A204.1 (cell line): Measurements from ENCODE around the gene PALB2.
"Not testable (repeated sequence)": the region's sequence is repeated elsewhere in the genome, so short reads cannot be mapped to it uniquely, and the experiment has no call there.

Source experiments
- FAIRE-seq: peaks from 2 replicates; lab custom pipeline; 2012; peaks lifted over from hg19 to GRCh38; lab: Jason Lieb, UNC

PALB2 gene

DNA sequence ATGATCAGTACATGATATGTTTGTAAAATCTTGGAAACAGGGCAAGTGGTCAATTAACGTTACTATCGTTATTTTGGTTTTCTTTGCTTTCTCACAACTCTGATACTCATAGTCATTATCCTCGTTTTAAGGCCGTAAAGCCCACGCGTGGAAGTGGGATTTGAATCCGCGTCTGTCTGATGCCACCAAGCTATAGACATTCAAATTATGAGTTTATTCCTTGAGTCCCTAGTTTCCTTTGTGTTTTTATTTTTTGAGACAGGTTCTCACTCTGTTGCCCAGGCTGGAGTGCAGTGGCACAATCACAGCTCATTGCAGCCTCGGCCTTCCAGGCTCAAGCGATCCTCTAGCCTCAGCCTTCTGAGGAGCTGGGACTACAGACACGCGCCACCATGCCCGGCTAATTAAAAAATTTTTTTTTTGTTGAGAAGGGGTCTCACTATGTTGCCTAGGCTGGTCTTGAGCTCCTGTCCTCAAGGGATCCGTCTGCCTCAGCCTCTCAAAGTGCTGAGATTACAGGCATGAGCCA is 1.2 kb upstream of the PALB2 start:
- FAIRE-seq = no peak

DNA sequence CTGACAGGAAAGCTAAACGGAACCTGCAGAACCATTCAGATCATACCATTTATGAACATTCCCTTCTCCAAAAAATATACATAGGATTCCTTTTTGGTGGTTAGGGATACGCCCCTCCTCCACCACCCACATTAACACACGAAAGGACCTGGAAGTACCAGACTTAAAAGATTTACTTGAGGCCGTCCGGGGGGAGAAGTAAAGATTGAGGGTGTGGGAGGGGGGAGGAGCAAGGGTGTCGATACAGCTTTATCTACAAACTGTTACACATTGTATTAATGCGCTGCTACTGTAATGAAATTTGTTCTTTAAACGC is 537 bp downstream of the PALB2 start:
- FAIRE-seq = no peak

DNA sequence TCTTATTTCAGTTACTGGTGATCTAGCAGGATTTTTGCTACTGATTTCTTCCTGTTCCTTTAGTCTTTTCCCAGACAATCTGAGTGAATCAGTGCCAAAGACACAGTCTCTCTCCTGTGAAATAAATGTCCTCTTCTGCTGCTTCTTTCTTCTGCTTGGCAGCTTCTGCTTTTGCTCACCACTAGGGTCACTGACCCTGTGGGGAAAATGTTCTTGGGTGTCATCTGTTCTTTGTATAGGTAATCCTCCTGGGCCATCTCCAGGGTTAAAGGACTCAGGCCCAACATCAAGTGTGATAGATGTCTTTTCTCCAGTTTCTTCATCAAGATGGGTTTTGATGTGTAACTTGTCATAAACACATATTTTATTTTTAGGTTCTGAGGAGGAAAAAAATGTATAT is 5.2 kb downstream of the PALB2 start:
- FAIRE-seq = no peak

DNA sequence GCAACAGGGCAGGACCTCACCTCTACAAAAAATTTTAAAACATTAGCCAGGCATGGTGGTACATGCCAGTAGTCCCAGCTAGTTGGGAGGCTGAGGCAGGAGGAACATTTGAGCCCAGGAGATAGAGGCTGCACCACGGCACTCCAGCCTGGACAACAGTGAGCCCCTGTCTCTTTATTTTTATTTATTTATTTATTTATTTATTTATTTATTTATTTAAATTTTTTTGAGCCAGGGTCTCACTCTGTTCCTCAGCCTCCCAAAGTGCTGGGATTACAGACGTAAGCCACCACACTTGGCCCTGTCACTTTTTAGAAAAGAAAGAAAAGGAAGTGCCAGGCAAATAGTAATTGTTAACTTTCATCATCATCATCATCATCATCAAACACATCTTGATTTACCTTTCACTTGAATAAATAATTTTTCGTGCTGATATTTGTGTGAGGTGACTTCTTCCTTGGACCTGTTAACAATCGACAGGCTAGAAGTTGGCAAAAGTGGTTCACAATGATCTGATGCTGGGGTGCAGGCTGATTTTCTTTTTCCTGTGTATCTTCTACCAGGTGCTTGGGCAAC is 6.6 kb downstream of the PALB2 start:
- FAIRE-seq = no peak

DNA sequence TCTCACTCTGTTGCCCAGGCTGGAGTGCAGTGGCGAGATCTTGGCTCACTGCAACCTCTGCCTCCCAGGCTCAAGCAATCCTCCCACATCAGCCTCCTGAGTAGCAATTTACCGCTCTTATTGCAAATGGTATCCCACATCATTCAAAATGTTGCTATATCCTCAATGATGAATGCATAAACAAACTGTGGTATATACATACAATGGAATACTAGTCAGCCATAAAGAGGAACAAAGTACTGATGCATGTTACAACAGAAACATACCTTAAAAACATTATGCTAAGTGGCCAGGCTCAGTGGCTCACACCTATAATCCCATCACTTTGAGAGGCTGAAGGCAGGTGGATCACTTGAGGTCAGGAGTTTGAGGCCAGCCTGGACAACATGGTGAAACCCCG is 9.2 kb downstream of the PALB2 start:
- not testable (repeated sequence) for FAIRE-seq

DNA sequence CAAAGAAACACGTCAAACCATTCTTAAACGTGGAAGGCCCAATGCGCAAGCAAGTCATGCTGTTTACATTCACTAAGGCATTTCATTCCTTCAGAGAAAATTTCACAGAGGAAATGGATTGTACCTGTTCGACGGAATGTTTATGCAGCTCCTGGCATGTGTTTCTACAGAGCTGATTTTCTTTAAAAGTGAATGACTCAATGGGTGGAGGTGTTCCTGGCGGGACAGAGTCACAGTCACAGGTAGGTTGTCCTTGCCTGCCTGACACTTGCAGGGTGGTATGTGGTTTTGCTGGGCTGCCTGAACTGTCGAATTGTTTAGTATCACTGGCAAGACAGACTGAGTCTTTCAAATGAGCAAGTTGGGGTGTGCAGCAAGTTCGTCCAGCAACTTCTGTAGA is 11.6 kb downstream of the PALB2 start:
- no peak for FAIRE-seq

DNA sequence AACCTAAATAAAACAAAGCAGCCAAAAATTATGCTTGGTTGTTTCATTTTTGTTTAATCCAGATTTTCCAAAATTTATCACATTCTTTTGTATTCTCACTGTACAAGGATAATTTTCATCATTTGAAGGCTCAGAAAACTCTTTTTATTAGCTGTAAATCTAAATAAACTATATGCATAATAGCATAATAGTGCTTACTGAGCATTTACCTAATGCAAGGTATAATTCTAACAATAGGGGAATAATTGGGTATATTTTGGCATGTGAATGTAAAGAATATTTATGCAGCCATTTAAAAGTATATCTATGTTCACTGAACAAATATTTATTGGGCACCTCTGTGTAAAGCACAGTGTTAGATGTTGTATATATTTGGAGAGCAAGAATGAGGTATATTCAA is 17.0 kb downstream of the PALB2 start:
- FAIRE-seq = no peak

DNA sequence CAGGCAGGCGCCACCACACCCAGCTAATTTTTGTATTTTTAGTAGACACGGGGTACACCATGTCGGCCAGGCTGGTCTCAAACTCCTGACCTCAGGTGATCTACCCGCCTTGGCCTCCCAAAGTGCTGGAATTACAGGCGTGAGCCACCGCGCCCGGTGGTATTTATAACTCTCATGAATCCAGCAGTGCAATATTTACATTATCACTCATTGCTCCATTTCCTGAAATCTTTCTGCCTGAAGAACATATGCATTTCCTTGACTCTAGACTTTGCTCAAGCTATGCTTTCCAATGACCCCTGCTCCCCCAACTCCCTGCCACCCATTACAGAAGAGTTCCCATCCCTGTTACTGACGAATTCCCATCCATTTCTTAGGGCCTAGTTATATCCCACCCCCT is 25.3 kb downstream of the PALB2 start:
- no peak for FAIRE-seq

DNA sequence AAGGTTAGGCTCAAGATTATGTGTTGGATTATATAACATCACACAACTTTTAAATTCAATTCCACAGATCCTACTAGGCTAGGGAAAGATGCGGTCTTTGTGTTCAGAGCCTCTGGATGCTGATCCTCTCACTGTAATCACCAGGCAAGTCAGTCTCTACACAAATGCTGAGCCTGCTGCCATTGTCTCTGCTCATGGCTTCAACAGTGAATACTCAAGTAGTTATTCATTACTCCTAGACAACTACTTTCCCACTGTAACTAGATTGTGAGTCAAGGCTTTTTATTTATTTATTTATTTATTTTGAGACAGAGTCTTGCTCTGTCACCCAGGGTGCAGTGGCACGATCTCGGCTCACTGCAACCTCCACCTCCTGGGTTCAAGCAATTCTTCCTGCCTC is 29.2 kb downstream of the PALB2 start:
- FAIRE-seq = no peak

DNA sequence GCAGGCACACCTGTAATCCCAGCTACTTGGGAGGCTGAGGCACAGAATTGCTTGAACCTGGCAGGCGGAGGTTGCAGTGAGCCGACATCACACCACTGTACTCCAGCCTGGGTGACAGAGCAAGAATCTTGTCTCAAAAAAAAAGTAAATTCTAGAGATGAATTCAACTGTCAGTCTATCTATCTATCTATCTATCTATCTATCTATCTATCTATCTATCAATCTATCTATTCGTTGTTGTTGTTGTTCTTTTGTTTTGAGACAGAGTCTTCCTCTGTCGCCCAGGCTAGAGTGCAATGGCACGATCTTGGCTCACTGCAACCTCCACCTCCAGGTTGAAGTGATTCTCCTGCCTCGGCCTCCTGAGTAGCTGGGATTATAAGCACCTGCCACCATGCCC is 30.2 kb downstream of the PALB2 start:
- FAIRE-seq = not testable (repeated sequence)

DNA sequence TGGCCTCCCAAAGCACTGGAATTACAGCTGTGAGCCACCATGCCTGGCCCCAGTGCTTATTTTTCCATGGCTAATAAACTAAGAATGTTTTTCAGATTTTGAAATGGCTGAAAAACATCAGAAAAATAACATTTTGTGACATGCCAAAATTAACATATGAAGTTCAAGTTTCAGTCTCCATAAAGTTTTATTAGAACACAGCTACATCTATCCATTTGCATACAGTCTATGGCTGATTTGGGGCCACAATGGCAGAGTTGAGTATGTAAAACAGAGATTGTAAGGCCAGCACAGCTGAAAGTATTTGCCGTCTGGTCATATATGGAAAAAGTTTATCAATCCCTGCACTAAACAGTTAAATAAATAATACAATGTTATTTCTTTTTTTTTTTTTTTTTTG is 31.2 kb downstream of the PALB2 start:
- FAIRE-seq = no peak

DNA sequence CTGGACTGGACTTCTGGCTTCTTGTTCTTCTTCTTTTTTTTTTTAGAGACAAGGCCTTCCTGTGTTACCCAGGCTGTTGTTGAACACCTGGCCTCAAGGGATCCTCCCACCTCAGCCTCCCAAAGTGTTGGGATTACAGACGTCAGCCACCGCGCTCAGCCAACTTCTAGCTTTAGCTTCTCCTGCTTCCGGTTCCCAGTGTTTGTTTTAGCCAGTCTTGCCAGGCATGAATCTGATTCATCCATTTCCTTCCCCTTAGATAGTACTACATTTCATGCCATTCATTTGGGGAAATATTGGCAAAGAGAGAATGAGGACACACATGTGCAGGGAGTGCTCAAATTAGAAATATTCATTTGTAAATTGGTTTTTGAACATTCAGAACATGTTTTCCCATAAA is 32.9 kb downstream of the PALB2 start:
- FAIRE-seq = no peak

DNA sequence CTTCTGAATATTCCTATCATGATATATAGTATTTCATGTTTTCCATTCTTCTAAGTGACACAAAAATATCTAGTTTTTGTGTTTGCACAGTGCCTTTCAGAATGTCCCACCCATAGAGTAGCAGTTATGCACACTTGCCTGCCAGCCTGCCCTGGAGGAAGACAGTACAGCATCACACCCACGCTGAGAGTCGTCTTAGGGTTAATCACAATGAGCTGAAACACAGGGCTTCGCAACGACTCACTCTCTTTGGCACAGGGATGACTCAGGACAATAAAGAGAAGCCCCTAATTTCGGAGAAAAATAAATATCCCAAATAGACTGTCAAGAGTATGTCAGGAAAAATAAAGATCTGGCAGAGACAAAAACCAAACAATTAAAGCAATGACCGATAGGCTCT is 33.4 kb downstream of the PALB2 start:
- FAIRE-seq = no peak

DNA sequence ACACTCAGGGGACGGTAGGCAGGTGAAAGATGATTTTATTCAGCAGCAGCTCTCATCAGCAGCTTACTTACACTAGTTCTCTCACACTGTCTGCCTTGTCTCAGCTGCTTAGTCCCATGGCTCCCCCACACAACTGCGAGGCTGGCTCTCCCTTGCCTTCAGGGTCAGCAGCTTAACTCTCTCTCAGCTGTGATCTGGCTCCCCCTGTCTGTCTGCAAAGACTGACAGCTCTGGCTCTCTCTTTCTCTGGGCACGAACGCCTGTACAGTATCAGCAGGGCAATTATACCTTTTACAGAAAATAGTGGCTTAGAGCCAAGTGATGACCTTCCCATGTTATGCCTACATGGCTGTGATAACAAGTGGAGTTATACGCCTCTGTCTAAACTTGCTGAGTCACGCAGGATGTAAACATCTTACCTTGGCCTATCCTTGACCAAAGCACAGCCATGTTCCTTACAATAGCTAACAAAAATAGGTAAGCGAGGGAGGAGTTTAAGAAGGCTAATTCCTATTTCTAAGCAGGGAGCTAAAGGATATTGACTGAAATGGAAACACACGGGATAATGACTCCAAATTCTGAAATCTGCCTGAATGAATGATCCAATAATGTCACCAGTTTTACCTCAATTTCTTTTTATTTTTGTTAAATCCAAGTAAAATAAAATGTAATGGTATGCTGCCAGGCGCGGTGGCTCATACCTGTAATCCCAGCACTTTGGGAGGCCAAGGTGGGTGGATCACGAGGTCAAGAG is 43.9 kb downstream of the PALB2 start:
- no peak for FAIRE-seq

DNA sequence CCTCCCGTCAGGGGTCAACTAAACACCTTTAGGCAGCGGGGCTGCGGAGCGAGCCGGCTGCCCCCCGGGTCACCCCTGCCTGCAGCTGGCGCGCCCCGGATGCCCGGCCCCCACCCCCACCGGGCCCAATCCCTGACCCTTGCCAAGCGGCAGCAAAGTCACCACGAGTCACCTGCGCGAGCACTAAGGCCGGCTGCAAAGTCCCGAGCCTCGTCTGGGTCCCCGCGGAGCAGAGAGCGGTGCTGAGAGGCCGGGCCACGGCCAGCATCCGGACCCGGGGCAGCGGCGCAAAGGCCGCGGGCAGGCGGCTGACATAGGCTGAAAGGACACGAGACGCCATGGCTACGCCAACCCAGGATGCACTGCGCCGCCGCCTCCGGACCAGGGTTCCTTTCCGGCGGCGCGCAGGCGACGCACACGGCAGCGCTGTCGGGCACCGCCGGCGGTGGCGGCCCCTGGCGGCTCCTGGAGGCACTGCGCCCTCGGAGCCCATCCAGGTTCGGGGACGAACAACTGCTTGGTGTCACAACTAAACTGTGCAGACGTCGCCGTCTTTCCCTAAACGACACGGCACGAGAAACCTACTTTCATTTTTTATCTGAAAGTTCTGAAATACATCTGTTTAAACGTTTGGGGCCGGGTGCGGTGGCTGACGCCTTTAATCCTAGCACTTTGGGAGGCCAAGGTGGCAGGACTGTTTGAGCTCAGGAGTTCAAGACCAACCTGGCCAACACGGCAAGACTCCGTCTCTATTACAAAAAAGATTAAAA is 45.0 kb downstream of the PALB2 start, which contains the start of gene NDUFAB1:
TSS of gene NDUFAB1 (minus strand) at position 366 of the 770 bp plus-strand sequence. CDS start at position 340, 26 bp downstream.
- FAIRE-seq = no peak

DNA sequence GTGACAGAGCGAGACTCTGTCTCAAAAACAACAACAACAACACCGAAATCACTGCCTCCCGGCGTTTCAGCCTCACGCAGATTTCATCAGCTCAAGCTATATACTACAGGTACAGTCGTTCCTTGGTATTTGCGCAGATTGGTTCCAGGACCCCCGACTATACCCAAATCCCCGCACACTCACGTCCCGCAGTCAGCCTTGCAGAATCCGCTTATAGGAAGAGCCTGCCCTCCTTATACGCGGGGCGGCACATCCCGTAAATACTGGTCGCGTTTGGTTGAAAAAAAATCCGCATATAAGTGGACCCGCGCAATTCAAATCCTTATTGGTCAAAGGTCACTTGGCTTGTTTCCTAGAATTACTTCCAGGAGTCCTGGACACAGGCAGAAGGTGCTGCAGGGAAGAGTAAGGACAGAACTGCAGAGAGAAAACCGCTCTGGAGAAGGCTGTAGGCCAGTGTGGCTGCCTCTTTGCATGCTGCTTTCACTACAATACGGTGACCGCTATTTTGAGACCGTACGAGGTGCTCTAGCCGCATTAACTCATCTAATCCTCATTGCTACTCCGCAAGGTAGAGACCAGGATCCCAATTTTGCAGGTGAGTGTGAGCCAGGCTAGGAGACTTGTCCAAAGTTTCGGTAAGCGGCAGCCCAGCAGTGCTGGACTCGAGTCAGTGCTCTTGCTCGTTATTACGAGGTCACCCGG is 45.7 kb downstream of the PALB2 start:
- no peak for FAIRE-seq

DNA sequence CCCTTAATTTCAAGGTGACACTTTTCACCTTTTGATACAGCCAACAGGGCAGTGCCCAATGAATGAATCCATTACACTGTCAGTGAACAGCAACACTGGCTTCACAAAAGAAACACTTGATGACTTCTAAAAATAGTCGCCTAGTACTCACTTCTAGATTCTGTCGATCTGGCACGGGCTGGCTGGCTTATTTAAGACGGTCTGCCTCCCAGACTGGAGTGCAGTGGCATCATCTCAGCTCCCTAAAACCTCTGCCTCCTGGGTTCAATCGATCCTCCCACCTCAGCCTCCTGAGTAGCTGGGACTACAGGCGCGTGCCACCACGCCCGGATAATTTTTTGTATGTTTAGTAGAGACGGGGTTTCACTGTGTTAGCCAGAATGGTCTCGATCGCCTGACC is 46.9 kb downstream of the PALB2 start:
- no peak for FAIRE-seq

DNA sequence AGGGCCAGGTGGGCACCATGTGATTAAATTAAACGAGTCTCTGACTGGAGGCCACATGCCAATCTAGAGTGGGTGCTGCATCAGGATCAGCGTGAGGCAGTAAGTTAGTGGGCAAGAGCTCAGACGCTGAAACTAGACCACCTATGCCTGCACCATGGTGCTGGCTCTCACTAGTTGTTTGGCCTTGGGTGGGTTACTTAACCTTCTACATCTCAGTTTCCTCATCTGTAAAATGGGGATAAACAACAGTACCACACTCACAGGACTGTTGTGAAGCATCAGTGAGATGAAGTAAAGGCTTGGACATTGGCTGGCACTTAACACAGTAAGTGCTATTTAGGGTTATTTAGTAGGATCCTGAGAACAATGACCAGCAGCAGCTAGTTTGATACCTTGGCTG is 50.9 kb downstream of the PALB2 start:
- no peak for FAIRE-seq

DNA sequence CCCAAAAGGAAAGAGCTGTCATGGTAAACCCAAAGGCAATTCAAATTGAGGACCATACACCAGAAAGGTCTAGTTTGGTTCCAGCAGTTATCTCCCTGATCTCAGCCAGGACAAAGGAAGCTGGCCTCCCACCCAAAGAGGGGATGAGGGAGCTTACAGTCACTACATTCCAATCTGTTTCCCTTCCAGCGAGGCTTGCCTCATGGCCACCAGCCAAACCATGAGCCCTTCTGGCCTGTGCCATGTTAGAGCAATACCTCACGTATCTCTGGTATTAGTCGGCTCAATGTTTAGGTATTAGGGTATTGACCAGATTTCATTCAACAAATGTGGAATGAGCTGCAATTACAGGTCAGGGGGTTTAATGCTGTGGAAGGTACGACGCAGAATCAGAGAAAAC is 53.4 kb downstream of the PALB2 start:
- FAIRE-seq = no peak

DNA sequence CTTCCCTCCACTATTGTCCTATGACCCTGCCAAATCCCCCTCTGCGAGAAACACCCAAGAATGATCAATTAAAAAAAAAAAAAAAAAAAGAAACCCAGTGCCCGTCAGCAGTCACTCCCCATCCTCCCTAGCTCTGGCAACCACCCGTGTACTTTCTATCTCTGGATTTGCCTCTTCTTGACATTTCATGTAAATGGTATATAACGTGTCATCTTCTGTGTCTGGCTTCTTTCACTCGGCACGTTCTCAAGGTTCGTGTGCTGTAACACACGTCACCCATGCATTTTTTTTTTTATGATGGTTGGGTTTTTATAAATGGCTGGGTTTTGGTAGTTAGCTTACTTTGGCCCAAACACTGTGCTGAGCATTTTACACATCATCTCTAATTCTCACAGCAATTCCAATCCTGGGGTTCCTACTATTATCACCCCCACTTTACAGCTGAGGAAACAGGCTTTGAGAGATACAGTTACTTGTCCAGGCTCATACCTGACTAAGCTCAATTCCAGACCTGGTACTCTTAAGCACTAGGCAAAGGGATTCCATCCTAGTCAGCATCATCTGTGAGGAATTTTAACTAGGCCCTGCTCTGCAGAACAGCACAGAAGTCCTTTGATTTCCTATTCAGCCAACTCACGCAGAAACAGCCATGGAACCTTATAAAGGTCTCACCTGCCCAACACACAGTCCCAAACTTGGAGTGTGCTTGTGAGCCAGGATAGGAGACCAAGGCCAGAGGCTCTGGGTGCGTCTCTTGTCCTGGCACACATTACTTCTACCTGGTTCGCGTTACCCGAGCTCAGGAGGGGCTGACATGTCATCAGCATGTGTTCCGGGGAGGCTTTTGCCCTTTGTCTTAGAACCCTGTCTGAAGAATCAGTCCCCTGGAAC is 56.7 kb downstream of the PALB2 start:
- no peak for FAIRE-seq

DNA sequence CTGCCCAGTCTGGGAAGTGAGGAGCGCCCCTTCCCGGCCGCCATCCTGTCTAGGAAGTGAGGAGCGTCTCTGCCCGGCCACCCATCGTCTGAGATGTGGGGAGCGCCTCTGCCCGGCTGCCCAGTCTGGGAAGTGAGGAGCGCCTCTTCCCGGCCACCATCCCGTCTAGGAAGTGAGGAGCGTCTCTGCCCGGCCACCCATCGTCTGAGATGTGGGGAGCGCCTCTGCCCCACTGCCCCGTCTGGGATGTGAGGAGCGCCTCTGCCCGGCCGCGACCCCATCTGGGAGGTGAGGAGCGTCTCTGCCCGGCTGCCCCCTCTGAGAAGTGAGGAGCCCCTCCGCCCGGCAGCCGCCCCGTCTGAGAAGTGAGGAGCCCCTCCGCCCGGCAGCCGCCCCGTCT is 57.8 kb downstream of the PALB2 start:
- not testable (repeated sequence) for FAIRE-seq

DNA sequence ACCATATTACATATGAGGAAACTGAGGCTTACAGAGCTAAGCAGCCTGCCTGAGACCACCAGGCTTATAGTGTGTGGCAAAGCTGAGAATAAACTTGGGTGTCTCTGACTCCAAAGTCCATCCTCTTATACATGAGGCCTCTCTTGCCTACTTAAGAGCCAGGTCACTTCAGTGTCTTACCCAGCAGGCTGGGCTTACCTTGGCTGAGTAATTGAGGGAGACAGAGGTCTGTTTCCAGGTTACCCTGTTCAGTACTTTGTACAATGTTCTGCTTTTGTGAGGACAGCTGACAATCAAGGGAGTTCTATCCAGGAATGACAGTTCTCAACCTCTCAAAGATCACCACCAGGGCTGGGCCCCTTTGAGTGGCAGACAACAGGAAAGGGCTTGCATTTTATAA is 59.3 kb downstream of the PALB2 start:
- FAIRE-seq = no peak
